ENCODE data around the gene KIRREL2.

Gene KIRREL2

DNA sequence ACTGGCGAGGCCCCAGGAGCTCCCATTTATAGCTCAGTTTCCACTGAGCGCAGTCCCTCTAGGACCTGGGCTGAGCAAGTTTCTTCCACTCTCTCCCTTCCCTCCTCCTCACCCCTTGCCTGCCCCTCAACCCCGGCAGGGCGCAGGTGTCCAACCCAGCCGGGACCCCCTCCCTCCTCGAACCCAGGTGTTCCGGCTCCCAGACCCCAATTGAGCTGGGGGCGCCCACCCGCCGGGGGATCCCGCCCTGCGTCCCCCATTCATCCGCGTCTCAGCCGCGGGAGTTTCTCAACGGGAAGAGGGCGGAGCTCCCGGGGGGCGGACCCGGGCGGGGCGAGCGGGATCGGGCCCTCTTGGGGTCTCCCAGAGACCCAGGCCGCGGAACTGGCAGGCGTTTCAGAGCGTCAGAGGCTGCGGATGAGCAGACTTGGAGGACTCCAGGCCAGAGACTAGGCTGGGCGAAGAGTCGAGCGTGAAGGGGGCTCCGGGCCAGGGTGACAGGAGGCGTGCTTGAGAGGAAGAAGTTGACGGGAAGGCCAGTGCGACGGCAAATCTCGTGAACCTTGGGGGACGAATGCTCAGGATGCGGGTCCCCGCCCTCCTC, at the start of gene KIRREL2:
TSS of gene KIRREL2 (plus strand) at position 366 of the 604 bp plus-strand sequence. CDS start at position 575, 209 bp downstream.
- H3K4me3 ChIP-seq (ENCODE audit: low read length) = peak within 1 kb of the TSS; percentile 98
- H3K4me1 ChIP-seq (ENCODE audit: low read length) = peaks cover 8% of the 10 kb centered on the region; the same call in 1 of the 2 replicates
- H3K9me3 ChIP-seq (ENCODE audit: insufficient read depth, low read length) = no peaks in the 10 kb centered on the region; the same call in 1 of the 2 replicates
- H2AFZ ChIP-seq (ENCODE audit: low read depth, low read length) = peak within 1 kb of the TSS; percentile 99
- TF ChIP-seq EZH2phosphoT487 (IDR thresholded peaks at IDR 0.05; ENCODE audit: low read depth) = no peak
- TF ChIP-seq, protein P1, sequence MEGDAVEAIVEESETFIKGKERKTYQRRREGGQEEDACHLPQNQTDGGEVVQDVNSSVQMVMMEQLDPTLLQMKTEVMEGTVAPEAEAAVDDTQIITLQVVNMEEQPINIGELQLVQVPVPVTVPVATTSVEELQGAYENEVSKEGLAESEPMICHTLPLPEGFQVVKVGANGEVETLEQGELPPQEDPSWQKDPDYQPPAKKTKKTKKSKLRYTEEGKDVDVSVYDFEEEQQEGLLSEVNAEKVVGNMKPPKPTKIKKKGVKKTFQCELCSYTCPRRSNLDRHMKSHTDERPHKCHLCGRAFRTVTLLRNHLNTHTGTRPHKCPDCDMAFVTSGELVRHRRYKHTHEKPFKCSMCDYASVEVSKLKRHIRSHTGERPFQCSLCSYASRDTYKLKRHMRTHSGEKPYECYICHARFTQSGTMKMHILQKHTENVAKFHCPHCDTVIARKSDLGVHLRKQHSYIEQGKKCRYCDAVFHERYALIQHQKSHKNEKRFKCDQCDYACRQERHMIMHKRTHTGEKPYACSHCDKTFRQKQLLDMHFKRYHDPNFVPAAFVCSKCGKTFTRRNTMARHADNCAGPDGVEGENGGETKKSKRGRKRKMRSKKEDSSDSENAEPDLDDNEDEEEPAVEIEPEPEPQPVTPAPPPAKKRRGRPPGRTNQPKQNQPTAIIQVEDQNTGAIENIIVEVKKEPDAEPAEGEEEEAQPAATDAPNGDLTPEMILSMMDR (IDR thresholded peaks at IDR 0.05; ENCODE audit: low read depth, low read length) = no peak
- H3K27me3 ChIP-seq (ENCODE audit: low read depth, low read length) = peaks cover 10% of the 10 kb centered on the region; the same call in 1 of the 2 replicates
- H3K27ac ChIP-seq (ENCODE audit: low read length) = no peak within 1 kb of the TSS
- H3K9ac ChIP-seq (ENCODE audit: low read length) = peak within 1 kb of the TSS; percentile 71
- H3K4me2 ChIP-seq (ENCODE audit: low read length) = peak within 1 kb of the TSS; percentile 97
- no peaks in the 10 kb centered on the region for H3K79me2 ChIP-seq (ENCODE audit: low read length)
- H3K36me3 ChIP-seq (replicated peaks; ENCODE audit: low read depth, low read length) = peaks cover 3% of the 10 kb centered on the region
- no peaks in the 10 kb centered on the region for H4K20me1 ChIP-seq (ENCODE audit: insufficient read depth, low read length)

DNA sequence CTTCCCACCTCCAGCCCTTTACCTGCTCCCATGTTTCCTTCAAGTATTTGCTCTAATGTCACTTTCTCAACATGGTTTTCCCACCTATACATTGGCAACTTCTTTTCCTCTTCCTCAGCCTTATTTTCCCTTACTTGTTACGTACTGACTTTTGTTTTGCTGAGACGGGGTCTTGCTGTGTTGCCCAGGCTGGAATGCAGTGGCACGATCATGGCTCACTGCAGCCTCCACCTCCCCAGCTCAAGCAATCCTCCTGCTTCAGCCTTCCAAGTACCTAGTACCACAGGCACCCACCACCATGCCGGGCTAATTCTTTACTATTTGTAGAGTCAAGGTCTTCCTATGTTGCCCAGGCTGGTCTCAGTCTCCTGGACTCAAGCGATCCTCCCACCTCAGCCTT, 49.1 kb upstream of the KIRREL2 start:
- no peak overlapping the region for H3K9ac ChIP-seq (ENCODE audit: low read length)
- H4K20me1 ChIP-seq (ENCODE audit: insufficient read depth, low read length) = no peaks in the 10 kb centered on the region
- H3K27me3 ChIP-seq (ENCODE audit: low read depth, low read length) = 0 out of 2 replicates have a peak, but pooled peaks cover 4% of the 10 kb centered on the region
- H2AFZ ChIP-seq (ENCODE audit: low read depth, low read length) = no peak overlapping the region
- H3K9me3 ChIP-seq (ENCODE audit: insufficient read depth, low read length) = no peaks in the 10 kb centered on the region
- no peaks in the 10 kb centered on the region for H3K79me2 ChIP-seq (ENCODE audit: low read length)
- no peaks in the 10 kb centered on the region for H3K4me1 ChIP-seq (ENCODE audit: low read length)
- TF ChIP-seq, protein P1 (IDR thresholded peaks at IDR 0.05; ENCODE audit: low read depth, low read length) = no peak
- no peak for TF ChIP-seq EZH2phosphoT487 (IDR thresholded peaks at IDR 0.05; ENCODE audit: low read depth)
- H3K27ac ChIP-seq (ENCODE audit: low read length) = no peak overlapping the region
- no peak overlapping the region for H3K4me2 ChIP-seq (ENCODE audit: low read length)
- H3K4me3 ChIP-seq (ENCODE audit: low read length) = no peak overlapping the region
- no peaks in the 10 kb centered on the region for H3K36me3 ChIP-seq (replicated peaks; ENCODE audit: low read depth, low read length)

DNA sequence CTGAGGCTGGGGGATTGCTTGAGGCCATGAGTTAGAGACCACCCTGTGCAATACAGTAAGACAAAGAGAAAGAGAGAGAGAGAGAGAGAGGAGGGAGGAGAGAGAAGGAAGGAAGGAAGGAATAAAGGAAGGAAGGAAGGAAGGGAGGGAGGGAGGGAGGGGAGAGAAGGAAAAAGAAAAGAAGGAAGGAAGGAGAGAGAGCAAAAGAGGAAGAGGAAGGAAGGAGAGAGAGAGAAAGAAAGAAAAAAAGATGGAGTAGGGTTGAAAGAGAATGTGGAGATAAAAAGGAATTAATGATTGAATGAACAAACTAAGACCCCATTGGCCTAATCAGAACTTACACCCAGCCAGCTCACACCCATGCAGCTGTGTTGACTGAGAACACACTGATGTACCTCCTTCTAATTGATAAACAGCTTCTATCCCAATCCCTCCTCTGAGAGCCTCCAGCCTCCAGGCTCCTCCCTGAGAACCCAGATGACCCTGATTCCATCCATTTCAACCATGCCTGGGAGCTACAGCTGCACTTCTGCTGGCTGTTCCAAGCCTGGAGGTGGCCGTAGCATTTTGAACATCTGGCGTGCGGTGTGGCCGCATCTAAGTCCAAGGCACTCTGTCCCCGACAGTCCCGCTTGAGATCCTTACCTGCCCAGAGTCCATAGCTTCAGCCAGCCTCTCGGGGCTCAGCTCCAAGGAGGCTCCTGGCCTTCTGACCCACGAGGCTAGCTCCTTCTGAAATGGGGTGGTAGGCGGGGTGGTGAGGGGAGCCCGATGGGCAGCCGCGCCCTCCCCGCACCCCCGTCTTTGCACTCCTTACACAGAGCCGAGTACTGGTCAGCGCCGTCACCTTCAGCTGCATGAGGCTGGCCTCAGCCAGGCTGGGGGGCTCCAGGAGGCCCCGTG, 45.1 kb upstream of the KIRREL2 start:
- Histone ChIP-seq H3K9me3 (ENCODE audit: insufficient read depth, low read length) (no peaks in the 10 kb centered on the region), H4K20me1 (ENCODE audit: insufficient read depth, low read length) (no peaks in the 10 kb centered on the region), H3K9ac (ENCODE audit: low read length) (no peak overlapping the region), H3K27me3 (ENCODE audit: low read depth, low read length) (0 out of 2 replicates have a peak, but pooled peaks cover 7% of the 10 kb centered on the region), H3K4me2 (ENCODE audit: low read length) (no peak overlapping the region), H3K27ac (ENCODE audit: low read length) (no peak overlapping the region), H2AFZ (ENCODE audit: low read depth, low read length) (no peak overlapping the region), H3K36me3 (replicated peaks; ENCODE audit: low read depth, low read length) (no peaks in the 10 kb centered on the region), H3K79me2 (ENCODE audit: low read length) (no peaks in the 10 kb centered on the region), H3K4me3 (ENCODE audit: low read length) (no peak overlapping the region), H3K4me1 (ENCODE audit: low read length) (no peaks in the 10 kb centered on the region)
- no peak for TF ChIP-seq EZH2phosphoT487 (IDR thresholded peaks at IDR 0.05; ENCODE audit: low read depth)
- TF ChIP-seq, protein P1 (IDR thresholded peaks at IDR 0.05; ENCODE audit: low read depth, low read length) = no peak
